ENCODE results near the gene GPR183.
A peak's percentile ranks its signal among the peaks of the same experiment; 100 is the strongest.

Gene GPR183, protein sequence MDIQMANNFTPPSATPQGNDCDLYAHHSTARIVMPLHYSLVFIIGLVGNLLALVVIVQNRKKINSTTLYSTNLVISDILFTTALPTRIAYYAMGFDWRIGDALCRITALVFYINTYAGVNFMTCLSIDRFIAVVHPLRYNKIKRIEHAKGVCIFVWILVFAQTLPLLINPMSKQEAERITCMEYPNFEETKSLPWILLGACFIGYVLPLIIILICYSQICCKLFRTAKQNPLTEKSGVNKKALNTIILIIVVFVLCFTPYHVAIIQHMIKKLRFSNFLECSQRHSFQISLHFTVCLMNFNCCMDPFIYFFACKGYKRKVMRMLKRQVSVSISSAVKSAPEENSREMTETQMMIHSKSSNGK

DNA sequence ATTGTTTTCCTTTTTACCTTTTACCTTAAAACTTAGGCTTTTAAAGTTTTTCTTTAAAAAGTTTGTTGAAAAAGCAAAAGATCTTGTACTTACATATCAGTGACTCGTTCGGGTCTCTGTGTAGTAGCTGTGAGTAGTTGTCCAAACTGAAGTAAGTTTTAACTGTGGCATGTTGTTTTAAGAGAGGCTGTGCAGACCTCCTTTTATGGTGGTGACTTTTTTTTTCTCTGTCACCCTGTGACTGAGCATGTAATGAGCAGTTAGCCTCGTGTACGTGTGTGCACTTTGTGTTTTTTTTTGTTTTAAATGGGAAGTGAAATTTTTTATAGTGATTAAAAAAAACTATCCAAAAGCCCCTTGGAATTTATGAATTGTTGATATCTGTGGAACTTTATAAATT, at the start of gene GPR183:
TSS of gene GPR183 (minus strand) at position 153 of the 400 bp plus-strand sequence. CDS start 11,254 bp downstream, outside the sequence.
- DNase-seq: peak; percentile 83

DNA sequence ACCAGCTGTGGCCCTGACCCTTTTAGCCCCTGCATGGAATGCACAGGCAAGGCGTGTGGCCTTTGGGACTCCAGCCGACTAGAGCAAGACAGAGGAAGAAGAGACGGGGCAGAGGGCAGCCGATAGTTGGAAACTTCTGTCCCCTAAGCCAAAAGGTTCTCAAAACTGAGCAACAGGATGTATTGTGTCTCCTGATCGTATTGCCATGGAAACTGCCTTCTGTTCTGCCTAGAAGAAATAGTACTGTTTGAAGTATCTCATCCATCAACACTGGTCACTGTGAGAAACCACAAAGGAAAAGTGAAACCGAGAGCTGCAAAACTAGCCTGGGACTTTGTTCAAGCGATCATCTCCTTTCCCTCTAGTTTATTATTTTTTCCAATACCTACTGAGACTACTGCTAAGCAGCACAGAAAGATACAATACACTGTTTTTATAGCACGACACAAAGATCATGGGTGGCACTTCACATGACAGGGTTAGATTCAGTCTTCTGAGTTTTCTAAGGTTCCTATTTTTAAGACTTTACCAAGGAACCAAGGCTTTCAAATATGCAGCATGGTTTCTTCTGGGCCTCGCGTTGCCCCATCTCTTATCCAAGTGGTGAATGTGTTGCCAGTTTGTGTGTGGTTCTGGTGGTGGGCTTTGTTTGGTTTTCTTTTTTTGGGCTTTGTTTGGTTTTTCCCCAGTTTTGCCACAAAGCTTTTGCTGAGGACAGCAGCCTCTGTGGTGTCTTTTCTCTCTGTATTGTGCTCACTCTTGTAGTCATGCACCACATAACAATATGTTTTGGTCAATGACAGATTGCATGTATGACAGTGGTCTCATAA, 49.3 kb upstream of the GPR183 start:
- peak; percentile 90 for DNase-seq

DNA sequence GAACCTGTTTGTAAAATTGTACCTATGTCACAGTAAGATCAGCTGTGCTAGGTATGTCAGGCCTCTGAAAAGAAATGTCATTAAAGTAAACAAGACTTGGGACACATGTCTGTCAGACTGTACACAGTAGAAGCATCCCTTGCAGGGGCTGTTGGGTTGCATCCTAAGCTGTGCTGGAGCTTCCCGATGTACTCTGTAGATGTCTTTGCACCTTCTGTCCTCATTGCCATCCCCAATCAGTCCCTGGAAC, 48.7 kb upstream of the GPR183 start:
- no peak for DNase-seq

DNA sequence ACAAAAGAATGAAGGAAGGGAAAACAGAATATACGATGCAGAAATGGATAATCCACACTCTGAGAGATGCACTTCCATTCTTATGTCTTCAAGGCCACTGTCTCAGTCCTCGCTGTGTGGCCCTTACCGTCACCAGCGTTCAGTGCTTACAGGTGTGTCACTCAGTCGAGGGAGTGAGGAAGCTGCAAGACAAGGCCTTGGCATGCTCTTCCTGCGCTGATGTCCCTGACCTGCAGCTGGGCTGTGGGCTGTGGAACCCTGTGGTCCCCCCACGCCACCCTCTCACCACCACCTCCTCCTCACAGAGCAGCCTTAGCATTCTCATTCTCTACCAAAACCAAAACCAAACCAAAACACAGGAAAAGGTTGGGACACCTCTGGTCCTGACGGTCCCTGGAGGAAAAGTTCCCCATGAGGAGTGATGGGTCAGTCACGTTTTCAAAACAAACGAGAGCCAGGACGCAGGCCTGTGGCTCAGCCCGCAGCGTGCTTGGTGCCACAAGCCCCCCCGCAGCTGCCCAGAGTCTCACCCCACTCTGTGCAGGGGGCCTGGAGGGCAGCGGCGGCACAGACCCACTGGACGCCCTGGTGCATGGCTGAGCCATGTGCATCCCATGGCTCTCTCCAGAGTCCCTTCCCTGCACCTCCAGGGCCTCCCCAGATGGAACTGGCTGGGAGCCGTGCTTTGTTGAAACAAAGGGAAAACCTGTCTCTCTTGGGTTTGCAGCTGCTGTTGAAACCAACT, 48.2 kb upstream of the GPR183 start:
- DNase-seq: peak; percentile 35

DNA sequence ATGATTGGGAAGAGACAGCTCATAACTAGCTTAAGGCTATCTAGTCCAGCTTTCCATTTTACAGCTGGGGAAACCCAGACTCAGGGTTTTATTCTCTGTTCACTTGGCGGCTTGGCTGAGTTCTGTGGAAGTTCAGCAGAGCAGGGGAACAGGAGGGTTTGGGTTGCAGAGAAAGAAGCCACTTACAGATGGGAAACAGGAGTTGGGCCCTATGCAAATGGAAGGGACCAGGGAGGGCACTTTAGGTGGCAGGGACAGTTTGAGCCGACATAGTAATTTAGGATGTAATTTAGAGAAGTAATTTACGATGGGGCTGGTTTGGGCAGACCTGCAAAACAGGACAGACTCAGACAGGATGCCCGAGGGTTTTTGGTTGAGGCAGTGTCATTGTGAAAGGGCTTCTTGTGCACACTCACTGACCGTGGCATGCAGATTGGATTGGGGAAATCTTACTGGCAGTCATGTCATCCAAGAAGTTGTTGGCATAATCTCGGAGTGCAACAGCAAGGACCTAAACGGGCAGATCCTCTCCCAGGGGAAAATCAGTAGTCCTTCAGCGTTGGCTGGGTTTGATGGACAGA, 47.3 kb upstream of the GPR183 start:
- peak; percentile 82 for DNase-seq

DNA sequence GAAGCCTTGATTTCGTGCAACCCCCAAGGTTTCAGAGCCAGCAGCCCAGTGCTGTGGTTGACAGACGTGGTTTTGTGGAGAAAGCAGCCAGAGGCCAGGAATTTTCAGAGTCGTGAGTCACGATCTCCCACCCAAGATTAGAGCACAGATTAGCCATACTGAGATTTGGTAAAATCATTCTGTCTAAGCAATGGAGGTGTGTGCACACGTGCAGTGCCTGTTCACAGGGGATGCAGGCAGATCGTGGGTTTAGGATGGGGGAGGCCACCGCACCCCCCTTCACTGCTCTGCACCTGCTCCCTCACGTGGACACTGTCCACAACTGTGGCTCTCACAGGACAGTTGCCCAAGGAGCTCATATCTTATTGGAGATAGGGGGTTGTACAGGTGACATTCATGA, 46.6 kb upstream of the GPR183 start:
- peak; percentile 69 for DNase-seq

DNA sequence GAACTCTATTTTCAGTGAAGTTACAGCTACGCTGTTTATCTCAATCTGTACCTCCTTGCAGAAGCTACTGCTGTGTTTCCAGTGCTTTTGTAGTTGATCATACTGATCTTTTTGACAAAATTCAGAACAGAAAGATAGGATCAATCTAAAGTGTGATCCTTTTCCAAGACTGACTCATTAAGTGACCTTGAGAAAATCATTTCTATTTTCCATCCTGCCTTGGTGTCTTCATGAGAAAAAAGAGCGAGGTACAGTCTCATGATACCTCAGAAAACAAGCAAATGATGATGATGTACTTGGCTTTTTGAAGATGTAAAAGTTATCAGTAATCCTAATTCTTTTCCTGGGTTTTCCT, 46.0 kb upstream of the GPR183 start:
- peak; percentile 62 for DNase-seq

DNA sequence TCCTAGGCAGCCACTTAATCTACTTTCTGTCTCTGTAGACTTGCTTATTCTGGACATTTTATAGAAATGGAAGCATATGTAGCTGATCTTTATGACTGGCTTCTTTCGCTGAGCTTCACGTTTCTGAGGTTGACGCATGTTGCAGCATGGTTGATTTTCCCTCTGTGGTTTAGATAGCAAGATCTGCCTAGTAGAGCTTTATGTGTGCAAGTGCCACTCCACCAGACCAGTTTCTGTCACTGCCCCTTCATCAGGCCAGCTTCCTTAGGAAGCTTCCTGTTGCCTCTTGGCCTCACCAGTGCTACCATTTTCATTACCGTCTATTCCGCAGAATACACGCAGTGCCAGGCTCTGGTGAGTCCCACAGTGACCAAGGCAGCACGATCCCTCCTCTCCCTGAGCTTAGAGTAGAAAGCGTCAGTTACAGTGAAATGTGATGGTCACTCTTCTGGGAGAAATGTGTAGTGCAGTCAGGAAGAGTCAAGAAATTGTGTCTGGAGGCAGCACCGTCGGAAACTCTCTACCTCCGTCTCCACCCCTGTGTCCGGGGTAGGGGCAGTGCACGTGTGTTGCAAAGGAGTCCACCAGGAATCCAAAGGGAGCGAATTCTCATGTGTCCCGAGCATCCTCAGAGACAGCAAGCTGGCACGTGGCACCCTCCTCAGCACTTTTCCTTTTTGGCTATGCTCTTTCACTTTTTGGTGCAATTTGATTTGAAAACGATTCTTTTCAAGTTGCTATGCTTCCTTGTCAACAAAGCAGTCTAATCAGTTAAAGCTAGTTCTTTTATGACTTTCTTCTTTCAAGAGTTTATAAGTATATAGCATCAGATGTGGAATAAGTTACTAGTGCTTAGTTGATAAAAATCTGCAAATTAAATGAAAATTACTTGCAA, 45.4 kb upstream of the GPR183 start:
- peak; percentile 83 for DNase-seq

DNA sequence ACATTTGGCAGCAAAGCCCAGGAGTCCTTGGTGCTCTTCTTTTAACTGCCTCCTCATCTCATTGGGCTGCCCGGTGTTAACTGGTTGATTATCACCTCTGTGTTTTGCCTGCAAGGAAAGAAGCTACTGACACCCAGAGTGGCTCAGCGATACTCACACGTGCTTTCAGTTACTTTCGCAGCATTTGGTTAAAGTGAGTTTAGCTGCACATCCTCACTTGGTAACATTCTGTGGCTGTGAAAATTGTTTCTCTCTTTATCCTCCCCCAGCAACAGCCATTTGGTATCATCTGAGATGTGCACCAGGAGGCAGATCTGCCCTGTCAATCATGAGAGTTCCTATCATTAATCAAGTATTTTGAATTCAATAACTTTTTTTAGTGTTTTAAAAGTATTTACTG, 44.6 kb upstream of the GPR183 start:
- DNase-seq: peak; percentile 75

DNA sequence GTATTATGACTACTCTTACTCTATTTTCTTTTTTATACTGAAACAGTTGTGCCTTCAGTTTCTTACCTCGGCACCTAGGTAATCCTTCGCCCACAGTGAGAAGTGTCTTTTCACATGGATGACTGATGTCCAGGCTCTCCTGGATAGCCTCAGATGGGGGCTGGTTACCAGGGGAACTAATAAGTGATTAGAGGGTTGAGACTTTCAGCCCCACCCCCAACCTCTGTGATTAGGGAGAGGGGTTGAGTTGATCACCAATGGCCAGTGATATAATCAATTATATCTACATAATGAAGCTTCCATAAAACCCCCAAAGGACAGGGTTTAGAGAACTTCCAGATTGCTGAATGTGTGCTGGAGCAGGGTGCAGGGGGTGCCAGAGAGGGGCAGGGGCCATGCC, 43.0 kb upstream of the GPR183 start:
- DNase-seq: no peak

DNA sequence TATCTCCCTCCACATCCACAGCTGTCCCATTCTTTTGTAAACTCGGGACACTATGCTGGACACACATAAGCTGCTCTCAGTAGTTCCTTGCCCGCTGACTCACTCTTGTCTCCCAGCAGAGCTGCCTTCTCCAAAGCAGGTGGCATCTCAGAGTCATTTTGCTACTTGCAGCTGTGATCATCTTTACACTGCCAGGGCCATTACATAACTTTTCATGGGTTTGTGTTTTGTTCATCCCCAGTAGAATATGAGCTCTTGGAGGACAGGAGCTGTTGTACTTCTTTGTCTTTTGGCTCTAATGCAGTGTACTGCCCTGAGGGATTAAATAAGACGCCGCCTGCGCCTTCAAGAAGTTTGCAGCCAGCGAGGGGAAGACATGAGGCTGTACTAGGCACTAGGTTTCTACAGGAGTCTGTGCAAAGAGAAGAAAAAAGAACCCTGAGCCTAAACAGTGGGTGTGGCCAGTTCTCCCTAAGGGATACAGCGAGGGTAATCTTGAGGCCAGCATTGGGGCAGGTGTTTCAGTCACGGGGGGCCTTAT, 40.8 kb upstream of the GPR183 start:
- DNase-seq: peak; percentile 85

DNA sequence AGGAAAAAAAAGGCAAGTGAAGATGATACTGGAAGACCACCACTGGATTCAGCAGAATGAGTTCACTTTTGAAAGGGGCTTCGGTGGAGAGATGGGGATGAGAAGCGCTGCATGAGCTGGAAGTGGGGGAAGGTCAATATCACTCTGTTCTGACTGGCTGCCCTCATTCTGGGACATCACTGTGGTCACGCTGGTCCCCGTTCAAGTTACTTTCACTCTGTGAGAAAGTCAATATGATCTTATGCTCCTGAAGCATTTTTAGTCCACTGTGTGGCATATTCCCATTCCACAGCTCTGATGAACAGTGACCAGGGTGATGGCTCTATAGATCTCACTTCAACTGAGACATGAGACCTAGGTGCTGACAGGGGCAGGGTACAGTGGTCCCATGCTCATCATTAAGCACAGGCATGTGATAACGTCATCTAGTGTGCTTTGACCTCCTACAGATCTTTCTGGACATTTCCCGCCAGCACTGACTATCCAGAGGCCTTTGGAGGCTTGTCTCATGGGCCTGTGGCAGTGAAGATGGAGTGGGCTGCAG, 40.2 kb upstream of the GPR183 start:
- no peak for DNase-seq

DNA sequence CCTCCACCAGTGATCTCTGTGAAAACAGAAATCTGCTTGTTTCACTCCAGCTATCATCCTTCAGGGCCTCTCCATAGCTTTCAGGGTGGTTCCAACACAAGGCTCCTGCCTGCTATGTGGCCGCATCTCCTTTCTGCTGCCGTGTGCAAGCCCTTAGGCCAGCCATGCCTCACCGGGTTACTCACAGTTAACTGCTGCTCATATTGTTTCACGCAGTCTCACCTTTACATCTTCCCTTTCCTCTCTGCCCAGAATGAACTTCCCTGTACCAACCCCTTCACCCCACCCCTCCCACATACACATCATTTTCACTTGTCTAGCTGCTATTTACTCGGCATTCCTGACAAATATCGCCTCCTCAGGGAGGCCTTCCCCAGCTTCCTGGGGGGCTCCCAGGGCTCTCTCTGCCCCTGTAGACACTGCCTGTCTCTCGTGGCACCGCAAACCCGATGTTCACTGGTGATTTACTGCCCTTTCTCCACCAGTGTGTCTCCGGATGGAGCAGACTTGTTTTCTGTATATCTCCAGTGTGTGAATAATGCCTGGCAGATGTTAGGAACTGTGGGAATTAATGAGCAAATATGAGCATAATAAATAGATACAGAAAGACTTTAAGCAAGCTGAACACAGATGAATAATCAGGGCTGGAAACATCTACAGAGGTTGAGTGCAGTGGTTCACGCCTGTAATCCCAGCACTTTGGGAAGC, 39.3 kb upstream of the GPR183 start:
- no peak for DNase-seq

DNA sequence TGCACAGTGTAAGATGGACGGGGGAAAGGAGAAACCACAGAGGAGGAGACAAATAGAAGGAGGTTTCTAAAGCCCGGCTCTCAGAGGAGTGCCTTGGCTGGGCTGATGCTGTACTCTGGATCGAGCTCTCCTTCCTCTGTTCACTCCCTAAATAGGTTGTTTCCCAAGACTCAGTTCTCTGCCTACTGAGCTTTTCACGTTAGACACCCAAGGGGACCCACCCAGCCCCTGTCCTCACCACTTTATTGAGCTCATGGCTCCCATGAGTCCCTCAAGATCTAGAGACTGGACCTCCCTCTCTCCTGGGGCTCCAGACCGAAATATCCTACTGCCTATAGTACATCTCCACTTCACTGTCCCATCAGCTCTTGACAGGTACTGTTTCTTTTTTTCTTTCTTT, 38.1 kb upstream of the GPR183 start:
- DNase-seq: no peak

DNA sequence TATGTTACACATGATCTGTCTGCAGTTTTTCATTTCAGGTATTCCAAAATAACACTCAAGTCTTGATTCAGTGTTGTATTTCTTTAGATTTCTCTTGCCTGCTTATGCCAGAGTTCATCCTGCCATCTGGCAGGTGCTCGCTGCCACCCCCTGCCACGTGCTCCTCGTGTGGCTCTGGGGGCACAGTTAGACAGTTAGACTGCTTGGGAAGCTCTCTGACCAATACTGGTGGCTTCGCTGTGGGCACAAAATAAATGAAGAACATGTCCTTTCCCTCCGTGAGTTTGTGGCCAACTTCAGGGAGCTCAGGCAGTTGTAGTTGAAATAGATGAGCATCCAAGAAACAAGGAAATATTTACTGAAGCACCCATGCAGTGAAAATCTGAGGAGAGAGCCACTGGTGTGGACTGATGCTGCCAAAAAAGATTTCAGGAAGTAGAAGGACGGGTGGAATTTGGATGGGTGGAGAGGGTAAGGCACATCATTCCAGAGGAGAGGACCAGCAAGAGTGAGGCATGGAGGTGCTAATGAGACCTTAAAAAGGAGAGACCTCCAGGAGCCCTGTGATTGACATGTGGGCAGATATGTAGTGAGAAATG, 37.5 kb upstream of the GPR183 start:
- DNase-seq: no peak

DNA sequence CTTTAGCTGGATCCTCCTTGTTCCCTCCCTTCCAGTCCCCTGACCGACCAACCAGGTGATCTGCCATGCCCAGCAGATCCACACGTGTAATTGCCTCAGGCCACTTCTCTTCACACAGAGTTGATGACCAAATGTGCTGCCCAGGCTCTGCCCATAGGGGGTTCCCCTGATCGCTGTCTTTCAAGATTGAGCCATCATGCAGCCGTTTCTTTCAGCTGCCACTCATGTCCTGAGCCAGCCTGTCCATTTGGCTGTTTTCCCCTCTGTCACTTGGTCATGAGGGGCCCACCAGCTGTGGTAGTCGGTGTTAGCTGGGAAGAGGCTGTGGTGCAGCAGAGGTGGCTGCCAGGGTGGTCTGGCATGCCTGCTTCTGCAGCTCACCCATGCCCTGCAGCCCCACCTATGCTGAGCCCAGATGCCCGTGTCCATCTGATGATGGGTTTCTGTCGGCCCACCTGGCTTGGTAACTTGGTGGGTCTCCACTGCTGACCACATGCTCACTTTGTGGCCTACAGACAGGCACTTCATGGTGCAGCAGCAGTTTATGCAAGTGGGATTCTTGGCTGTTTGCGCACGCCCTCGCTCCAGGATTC, 35.6 kb upstream of the GPR183 start:
- DNase-seq: no peak

DNA sequence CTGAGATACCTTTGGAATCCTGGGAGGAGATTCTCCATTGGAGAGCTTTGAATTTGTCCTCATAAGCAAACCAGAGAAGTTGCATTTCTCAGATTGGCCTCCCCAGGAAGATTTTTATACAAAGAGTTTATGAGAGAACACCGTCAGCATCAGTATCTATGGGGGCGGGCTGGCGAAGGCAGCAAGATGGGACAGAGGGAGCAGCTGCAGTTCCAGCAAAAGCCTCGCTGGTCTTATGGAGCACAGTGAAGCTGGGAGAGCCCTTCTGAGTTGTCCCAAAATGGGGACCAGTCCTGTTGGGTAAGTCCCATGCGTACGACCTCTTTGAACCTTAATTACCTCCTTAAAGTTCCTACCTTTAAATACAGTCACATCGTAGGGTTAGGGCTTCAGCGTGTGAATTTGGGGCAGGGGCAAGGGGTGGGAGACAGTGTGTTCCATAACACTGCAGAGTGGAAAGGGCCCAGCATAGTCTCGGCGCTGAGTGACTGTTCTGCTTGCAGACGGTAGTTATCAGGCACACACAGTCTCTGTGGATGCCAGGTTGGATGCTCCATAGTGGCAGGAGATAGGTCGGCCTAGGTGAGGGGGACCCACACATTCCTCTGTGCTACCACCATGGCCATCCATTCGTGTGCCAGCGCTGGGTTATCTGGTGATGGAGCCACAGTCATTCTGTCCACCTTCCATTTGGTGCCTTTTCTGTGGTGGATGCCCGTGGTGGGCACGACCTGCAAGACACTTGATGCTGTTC, 34.9 kb upstream of the GPR183 start:
- DNase-seq: no peak

DNA sequence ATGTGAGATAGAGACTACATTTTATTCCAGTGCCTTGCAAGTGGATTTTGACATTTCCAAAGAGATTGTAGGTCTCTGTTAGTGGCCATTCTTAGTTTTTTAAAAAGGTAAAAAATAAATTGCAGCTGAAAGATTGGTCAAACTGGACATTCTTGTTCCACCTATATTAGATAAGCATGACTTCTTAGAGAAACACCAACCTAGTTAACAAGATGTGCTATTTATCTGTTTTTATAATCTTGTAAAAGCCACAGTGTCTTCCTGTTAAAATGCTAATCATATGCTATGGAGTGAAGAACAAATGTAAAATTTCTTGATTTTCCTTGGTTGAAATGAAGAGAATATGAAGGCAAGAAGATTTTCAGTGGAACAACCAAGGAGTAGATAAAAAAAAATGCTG, 33.4 kb upstream of the GPR183 start:
- no peak for DNase-seq

DNA sequence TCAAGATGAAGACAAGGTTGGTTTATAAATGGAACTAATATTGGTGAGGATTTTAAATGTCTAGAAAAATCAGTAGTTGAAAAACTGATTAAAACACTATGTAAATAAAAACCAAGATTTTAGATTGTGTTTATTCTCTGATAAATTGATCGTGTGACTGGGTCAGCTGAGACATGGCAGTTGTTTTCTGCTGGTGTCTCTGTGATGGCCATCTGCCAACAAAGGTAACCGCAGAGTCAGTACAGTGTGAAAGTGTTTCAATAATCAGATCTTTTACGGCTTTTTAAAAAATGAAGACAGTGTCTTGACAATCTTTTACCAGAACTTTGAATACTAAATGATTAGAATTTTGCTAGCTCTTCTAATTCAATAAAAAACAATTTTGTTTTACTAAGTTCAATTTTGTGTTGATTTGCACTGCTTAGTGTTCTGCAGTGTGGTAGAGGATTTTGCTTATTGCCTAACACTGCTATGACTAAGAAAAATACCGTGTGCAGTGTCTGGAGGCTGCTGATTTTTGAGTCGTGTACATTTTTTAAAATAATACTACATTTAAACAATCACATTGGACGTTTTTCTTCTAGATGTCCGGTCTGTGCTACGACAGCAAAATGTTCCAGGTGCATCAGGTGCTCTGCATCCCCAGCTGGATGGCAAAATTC, 32.7 kb upstream of the GPR183 start:
- DNase-seq: no peak
